Tibial artery (tissue), 4 donors: ENCODE results near the gene CD200.

ENCODE experiments used
- DNase-seq, 2 donors: peaks; one replicate each; pipeline ENCODE4 v3.0.0-alpha.2; 2019
- H3K27ac ChIP-seq, 2 donors: fragments of 200-600 bp; sonication (generic) in 1 of 2; 1 replicate in 1 of 2; 2 replicates in 1 of 2; pipeline ENCODE4 v1.5.1; 2018 to 2019; ENCODE audit warnings: mild to moderate bottlenecking in 1 of 2
- H3K27me3 ChIP-seq, 2 donors: fragments of 200-600 bp; sonication (generic) in 1 of 2; one replicate each; pipeline versions ENCODE4 v1.5.1 to v1.6.0; 2016 to 2019
- H3K36me3 ChIP-seq, 3 donors: fragments of 200-600 bp; sonication (generic) in 2 of 3; one replicate each; pipeline ENCODE4 v1.5.1; 2016 to 2019; ENCODE audit warnings: mild to moderate bottlenecking in 2 of 3
- H3K4me1 ChIP-seq, 4 donors: fragments of 200-600 bp; sonication (generic) in 2 of 4; 1 replicate in 3 of 4; 2 replicates in 1 of 4; pipeline ENCODE4 v1.5.1; 2016 to 2019
- H3K4me3 ChIP-seq, 2 donors: fragments of 200-600 bp; sonication (generic) in 1 of 2; 1 replicate in 1 of 2; 2 replicates in 1 of 2; pipeline ENCODE4 v1.5.1; 2018 to 2019; ENCODE audit warnings: mild to moderate bottlenecking in 2 of 2
- H3K9me3 ChIP-seq, 3 donors: fragments of 200-600 bp; sonication (generic) in 1 of 3; one replicate each; pipeline ENCODE4 v1.5.1; 2016 to 2019
- intact Hi-C: fragments of 100-400 bp; cut with DNase I; formaldehyde crosslinking; loops from one replicate; pipeline ENCODE4 v1.15.0; 2023; ENCODE audit warnings: low total_unique reads
- TF ChIP-seq, protein P1 (sequence below), 2 experiments: fragments of 200-600 bp in 1 of 2; fragments of 450-650 bp in 1 of 2; IDR thresholded peaks; one replicate each; pipeline ENCODE4 v1.5.1; 2017 to 2019; ENCODE audit warnings: antibody characterized with exemption in 2 of 2, mild to moderate bottlenecking in 1 of 2, moderate library complexity in 1 of 2

Gene CD200

DNA sequence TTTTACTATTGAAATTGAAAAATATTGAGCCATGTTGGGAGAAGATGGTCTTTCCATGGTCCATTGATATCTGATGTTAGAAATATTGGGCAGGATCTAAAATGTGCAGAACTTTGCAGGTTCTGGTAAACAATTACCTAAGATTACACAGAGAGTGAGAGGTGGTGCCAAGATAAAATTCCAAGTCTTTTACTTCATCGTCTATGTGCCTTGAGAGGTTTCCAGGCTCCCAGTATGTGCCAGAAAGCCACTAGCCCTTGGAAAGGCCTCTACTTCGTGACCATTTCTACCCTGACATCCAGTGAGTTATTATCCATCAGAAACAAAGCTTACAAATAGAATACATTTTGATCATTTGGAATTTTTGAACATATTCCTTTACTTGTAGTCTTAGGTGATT is 27.6 kb downstream of the CD200 start:
- peak overlapping the region; percentile 64 to 71 for H3K27ac ChIP-seq

DNA sequence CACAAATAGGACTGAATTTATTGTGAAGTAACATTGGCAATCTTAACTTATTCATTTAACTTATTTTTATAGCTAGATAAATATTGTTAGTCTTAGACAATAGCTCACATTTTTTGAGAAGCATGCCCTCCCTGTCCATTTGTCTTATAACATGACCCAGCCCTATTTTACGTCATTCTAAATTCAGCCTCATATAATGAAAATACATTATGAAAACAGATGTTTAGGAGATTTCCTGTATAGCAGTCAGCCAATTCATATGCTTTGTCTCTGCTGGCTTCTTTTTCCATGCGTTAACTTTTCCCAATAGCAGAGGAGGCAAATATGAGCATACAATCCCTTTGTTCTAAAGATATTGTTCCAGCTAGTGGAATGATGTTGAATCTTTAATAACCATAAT is 29.3 kb downstream of the CD200 start:
- TF ChIP-seq, protein P1, sequence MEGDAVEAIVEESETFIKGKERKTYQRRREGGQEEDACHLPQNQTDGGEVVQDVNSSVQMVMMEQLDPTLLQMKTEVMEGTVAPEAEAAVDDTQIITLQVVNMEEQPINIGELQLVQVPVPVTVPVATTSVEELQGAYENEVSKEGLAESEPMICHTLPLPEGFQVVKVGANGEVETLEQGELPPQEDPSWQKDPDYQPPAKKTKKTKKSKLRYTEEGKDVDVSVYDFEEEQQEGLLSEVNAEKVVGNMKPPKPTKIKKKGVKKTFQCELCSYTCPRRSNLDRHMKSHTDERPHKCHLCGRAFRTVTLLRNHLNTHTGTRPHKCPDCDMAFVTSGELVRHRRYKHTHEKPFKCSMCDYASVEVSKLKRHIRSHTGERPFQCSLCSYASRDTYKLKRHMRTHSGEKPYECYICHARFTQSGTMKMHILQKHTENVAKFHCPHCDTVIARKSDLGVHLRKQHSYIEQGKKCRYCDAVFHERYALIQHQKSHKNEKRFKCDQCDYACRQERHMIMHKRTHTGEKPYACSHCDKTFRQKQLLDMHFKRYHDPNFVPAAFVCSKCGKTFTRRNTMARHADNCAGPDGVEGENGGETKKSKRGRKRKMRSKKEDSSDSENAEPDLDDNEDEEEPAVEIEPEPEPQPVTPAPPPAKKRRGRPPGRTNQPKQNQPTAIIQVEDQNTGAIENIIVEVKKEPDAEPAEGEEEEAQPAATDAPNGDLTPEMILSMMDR (IDR thresholded peaks at IDR 0.05), result no peak
- H3K27ac ChIP-seq, result peak overlapping the region; percentile 64 to 71
- DNase-seq, result no peak
- H3K27me3 ChIP-seq, result no peaks in the 10 kb centered on the region
- H3K4me3 ChIP-seq, result no peak overlapping the region
- no peaks in the 10 kb centered on the region for H3K36me3 ChIP-seq
- H3K4me1 ChIP-seq, result peaks cover 0 to 72% (median 16%) of the 10 kb centered on the region in 4 donors
- no peaks in the 10 kb centered on the region for H3K9me3 ChIP-seq
- intact Hi-C loops, result no loop called here

More for the DNA sequence above, 27.6 kb downstream of the CD200 start:
- TF ChIP-seq, protein P1 (IDR thresholded peaks at IDR 0.05), result no peak
- Histone ChIP-seq H3K36me3 (no peaks in the 10 kb centered on the region), H3K27me3 (no peaks in the 10 kb centered on the region), H3K4me3 (no peak overlapping the region), H3K9me3 (no peaks in the 10 kb centered on the region), H3K4me1 (peaks cover 0 to 59% (median 15%) of the 10 kb centered on the region in 4 donors)
- DNase-seq, result peak in 1 of 2 donors; percentile 73
- intact Hi-C loops, result no loop called here

DNA sequence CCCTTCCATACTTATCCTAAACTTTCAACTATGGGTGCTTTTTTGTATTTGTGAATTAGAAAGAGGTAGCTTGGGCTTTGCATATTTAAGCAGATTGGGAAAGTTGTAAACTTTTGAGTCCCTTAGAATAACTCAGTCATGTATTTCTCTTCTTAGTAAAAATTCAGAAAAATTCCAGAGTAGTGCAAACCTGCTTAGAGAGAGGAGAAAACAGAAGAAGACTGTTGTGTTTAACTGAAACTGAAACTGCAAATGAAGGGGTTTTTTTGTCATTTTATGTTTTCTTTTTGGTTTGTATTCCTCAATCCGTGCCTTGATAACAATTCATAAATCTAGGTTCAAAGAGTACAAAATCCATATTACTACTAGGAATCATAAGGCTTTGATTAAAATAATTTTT is 31.3 kb downstream of the CD200 start:
- H3K9me3 ChIP-seq, result no peaks in the 10 kb centered on the region
- no peaks in the 10 kb centered on the region for H3K27me3 ChIP-seq
- peaks cover 0 to 67% (median 16%) of the 10 kb centered on the region in 4 donors for H3K4me1 ChIP-seq
- no peak overlapping the region for H3K4me3 ChIP-seq
- no peak for DNase-seq
- peak overlapping the region; percentile 57 to 69 for H3K27ac ChIP-seq
- TF ChIP-seq, protein P1 (IDR thresholded peaks at IDR 0.05), result no peak
- no peaks in the 10 kb centered on the region for H3K36me3 ChIP-seq
- intact Hi-C loops, result no loop called here

DNA sequence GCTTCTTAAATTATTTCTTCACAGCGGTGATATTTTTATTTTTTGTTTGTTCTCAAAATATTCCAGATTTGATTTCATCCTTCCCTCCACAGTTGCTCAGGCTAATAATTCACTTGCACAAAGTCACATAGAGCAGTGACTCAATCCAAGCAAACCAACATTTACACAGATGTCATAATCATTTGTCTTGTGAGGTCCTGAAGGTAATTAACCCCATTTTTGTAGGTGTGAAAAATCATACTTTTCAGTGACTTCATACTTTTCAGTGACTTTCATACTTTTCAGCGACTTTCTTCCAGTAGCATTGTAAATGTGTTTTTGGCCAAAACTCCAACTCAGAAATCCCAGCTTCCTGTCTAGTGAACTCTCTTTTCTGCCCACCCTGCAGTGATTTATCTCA is 32.1 kb downstream of the CD200 start:
- peak overlapping the region; percentile 57 to 69 for H3K27ac ChIP-seq

DNA sequence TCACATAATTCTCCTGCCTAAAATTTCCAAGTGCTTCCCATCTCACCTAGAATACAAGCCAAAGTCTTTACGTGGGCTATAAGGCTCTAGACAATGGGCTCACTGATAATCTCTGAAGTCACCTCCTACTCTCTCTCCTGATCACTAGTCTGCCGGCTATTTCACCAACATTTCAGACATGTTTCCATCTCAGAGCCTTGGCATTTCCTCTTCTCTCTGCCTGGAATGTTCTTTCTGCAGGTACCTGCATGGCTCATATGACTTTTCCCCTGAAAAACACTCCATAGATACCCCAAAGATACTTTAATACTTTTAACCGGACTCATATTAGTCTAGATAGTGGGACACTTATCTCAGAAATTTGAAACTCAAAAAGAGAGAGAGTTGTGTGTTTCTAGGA is 32.7 kb downstream of the CD200 start:
- Histone ChIP-seq H3K9me3 (no peaks in the 10 kb centered on the region), H3K27ac (peak overlapping the region; percentile 57 to 69), H3K27me3 (no peaks in the 10 kb centered on the region), H3K4me1 (peaks cover 0 to 53% (median 13%) of the 10 kb centered on the region in 4 donors), H3K4me3 (no peak overlapping the region), H3K36me3 (no peaks in the 10 kb centered on the region)
- no peak for DNase-seq
- TF ChIP-seq, protein P1 (IDR thresholded peaks at IDR 0.05), result no peak
- intact Hi-C loops, result no loop called here

More for the DNA sequence above, 32.1 kb downstream of the CD200 start:
- TF ChIP-seq, protein P1 (IDR thresholded peaks at IDR 0.05), result no peak
- H3K9me3 ChIP-seq, result no peaks in the 10 kb centered on the region
- H3K4me1 ChIP-seq, result peaks cover 0 to 59% (median 15%) of the 10 kb centered on the region in 4 donors
- intact Hi-C loops, result no loop called here
- no peaks in the 10 kb centered on the region for H3K36me3 ChIP-seq
- no peaks in the 10 kb centered on the region for H3K27me3 ChIP-seq
- H3K4me3 ChIP-seq, result no peak overlapping the region
- no peak for DNase-seq

DNA sequence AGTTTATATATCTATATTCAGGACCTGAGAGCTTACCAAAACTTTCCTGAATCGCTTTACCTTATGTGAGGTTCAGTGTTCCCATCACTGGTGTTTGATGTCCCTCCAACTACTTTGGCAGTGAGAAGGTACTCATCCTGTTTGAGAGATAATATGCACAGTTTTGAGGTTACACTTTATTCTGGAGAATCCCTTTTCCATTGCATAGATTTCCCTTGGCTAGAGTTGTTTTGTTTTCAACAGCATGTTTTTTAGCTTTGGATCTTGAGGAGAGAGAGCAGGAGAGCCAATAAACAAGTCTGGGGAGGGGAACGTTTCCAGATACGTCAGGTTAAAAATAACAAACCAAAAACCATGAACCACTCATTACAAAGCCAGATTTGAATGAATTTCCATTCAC is 33.6 kb downstream of the CD200 start:
- H3K27me3 ChIP-seq, result no peaks in the 10 kb centered on the region
- no peak overlapping the region for H3K4me3 ChIP-seq
- TF ChIP-seq, protein P1 (IDR thresholded peaks at IDR 0.05), result no peak
- H3K36me3 ChIP-seq, result no peaks in the 10 kb centered on the region
- H3K9me3 ChIP-seq, result no peaks in the 10 kb centered on the region
- intact Hi-C loops, result no loop called here
- peaks cover 0 to 45% (median 10%) of the 10 kb centered on the region in 4 donors for H3K4me1 ChIP-seq
- H3K27ac ChIP-seq, result peak overlapping the region; percentile 4 to 69
- DNase-seq, result no peak
